A673 (cell line): ENCODE measurements around the gene KIR2DL3.

Experiments
- CTCF ChIP-seq: fragments of 300-800, 200-600 bp; sonication (generic); conservative IDR thresholded peaks from 2 replicates; pipeline ENCODE4 v1.5.1; 2017; ENCODE audit warnings: low read depth, mild to moderate bottlenecking, antibody characterized with exemption, low read length, moderate library complexity, mixed read lengths
- EZH2 ChIP-seq: fragments of 200-600 bp; sonication (generic); IDR thresholded peaks from 2 replicates; pipeline ENCODE4 v1.6.1; 2017; ENCODE audit warnings: borderline replicate concordance, low read depth, mild to moderate bottlenecking, mixed read lengths, antibody characterized with exemption, low read length; ENCODE audit not compliant: poor library complexity, severe bottlenecking

DNA sequence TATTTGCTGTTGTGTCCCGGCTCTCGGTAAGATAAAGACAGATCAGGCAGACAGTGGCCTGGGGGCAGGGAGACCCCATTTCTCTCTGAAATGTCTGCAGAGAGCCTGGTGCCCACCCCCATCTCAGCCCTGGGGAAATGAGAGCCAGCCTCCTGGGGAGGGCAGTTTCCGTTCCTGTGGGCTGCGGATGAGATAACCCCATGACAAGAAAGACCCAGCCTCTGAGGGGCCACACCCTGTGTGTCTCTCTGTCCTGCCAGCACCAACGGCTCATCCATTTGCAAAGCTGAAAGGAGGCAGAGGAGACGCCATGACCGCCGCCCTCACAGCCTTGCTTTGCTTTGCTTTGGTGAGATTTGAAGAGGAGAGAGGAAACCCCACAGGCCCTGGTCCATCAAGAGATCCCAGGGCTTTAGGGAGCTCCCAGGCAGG is 42.2 kb upstream of the KIR2DL3 start:
- TF ChIP-seq CTCF (no peak), EZH2 (no peak)
